ENCODE measurements around the gene SEC14L2. TPM values are rescaled to one million over a fixed set of nuclear protein-coding genes. Genes with fewer than 3 reads are reported as not detected.

Gene SEC14L2
- total and polyA plus RNA-seq, 10 of the 15 experiments (the other 5 are each of a cell fraction or from before 2014, with no cell fraction given): 0.08 to 4.0 (median 0.48) TPM

DNA sequence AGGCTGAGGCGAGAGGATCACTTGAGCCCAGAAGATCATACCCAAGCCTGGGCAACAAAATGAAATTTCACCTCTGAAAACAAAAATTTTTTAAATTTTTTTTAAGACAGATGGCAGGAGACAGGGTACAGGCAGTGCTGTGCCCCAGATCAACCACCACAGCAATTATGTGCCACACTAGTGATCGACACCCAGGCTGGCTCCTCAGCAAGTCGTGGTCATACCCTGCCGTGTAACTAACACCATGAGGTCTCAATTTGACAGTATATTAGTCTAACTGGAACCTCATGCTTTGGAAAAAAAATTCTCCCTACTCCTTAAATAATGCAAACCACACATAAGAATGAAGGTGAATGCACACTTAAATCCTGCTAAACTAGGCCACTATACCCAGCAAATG, 48.4 kb upstream of the SEC14L2 start:
- 33% methylated on average over 4 of the region's 4 CpGs for WGBS (ENCODE audit: insufficient coverage, insufficient replicate concordance, low lambda C conversion rate, missing lambda C conversion rate)
- POLR2A ChIA-PET: interaction anchor here (0.6 to 5.7 kb wide), 6 partner anchors 20 to 153 kb away, joined by 3 to 27 read pairs (median 5); partner anchors contain the start of gene TBC1D10A
- Histone ChIP-seq H2AFZ (ENCODE audit: control insufficient read depth, low read depth, low read length) (no peak overlapping the region), H3K9ac (ENCODE audit: control insufficient read depth, insufficient read depth, low read length) (peak overlapping the region; percentile 28; the same call in 1 of the 2 replicates), H3K79me2 (ENCODE audit: control insufficient read depth, insufficient read depth, low read length) (peaks cover 50% of the 10 kb centered on the region), H4K20me1 (ENCODE audit: control insufficient read depth, insufficient read depth) (no peaks in the 10 kb centered on the region), H3K27me3 (replicated peaks in 1 of 2; ENCODE audit: control insufficient read depth in 2 of 2, insufficient read depth in 2 of 2, low read length in 1 of 2) (no peaks in the 10 kb centered on the region), H3K27ac (ENCODE audit: control insufficient read depth, insufficient read depth) (peak overlapping the region; percentile 77), H3K4me2 (ENCODE audit: control insufficient read depth, insufficient read depth) (peak overlapping the region; percentile 49), H3K4me3 (peak overlapping the region; percentile 28; the same call in 1 of the 2 replicates), H3K4me1 (ENCODE audit: control insufficient read depth, insufficient read depth, low read length) (peaks cover 13% of the 10 kb centered on the region), H3K36me3 (ENCODE audit: control insufficient read depth in 2 of 2, insufficient read depth in 2 of 2, low read length in 1 of 2) (peaks cover 26 to 44% of the 10 kb centered on the region in 2 experiments), H3K9me3 (replicated peaks; ENCODE audit: control insufficient read depth, insufficient read depth, low read length) (no peaks in the 10 kb centered on the region)
- TF ChIP-seq, protein P1, sequence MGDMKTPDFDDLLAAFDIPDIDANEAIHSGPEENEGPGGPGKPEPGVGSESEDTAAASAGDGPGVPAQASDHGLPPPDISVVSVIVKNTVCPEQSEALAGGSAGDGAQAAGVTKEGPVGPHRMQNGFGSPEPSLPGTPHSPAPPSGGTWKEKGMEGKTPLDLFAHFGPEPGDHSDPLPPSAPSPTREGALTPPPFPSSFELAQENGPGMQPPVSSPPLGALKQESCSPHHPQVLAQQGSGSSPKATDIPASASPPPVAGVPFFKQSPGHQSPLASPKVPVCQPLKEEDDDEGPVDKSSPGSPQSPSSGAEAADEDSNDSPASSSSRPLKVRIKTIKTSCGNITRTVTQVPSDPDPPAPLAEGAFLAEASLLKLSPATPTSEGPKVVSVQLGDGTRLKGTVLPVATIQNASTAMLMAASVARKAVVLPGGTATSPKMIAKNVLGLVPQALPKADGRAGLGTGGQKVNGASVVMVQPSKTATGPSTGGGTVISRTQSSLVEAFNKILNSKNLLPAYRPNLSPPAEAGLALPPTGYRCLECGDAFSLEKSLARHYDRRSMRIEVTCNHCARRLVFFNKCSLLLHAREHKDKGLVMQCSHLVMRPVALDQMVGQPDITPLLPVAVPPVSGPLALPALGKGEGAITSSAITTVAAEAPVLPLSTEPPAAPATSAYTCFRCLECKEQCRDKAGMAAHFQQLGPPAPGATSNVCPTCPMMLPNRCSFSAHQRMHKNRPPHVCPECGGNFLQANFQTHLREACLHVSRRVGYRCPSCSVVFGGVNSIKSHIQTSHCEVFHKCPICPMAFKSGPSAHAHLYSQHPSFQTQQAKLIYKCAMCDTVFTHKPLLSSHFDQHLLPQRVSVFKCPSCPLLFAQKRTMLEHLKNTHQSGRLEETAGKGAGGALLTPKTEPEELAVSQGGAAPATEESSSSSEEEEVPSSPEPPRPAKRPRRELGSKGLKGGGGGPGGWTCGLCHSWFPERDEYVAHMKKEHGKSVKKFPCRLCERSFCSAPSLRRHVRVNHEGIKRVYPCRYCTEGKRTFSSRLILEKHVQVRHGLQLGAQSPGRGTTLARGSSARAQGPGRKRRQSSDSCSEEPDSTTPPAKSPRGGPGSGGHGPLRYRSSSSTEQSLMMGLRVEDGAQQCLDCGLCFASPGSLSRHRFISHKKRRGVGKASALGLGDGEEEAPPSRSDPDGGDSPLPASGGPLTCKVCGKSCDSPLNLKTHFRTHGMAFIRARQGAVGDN (IDR thresholded peaks at IDR 0.05): no peak
- TF ChIP-seq SPI1 (IDR thresholded peaks at IDR 0.05; ENCODE audit: borderline replicate concordance, insufficient read depth, low read depth, low read length): no peak
- no peak for TF ChIP-seq EZH2 (IDR thresholded peaks at IDR 0.05; ENCODE audit: borderline replicate concordance, control insufficient read depth, low read depth, low read length)
- no peak for TF ChIP-seq GATAD2B (conservative IDR thresholded peaks at IDR 0.05; ENCODE audit: low read depth)
- TF ChIP-seq ZNF622 (IDR thresholded peaks at IDR 0.05): no peak
- no peak for TF ChIP-seq FOS (IDR thresholded peaks at IDR 0.05; ENCODE audit: borderline replicate concordance, extremely low read depth, insufficient read length)
- no peak for TF ChIP-seq HDGF (IDR thresholded peaks at IDR 0.05)
- no peak for TF ChIP-seq BACH1 (IDR thresholded peaks at IDR 0.05; ENCODE audit: borderline replicate concordance)
- TF ChIP-seq NBN (IDR thresholded peaks at IDR 0.05): no peak
- TF ChIP-seq TCF12 (IDR thresholded peaks at IDR 0.05; ENCODE audit: low read depth, low read length): no peak
- no peak for TF ChIP-seq MYB (IDR thresholded peaks at IDR 0.05; ENCODE audit: borderline replicate concordance, low read depth, low read length)
- no peak for TF ChIP-seq TARDBP (IDR thresholded peaks at IDR 0.05; ENCODE audit: borderline replicate concordance)
- TF ChIP-seq ETV6 (conservative IDR thresholded peaks at IDR 0.05 in 1 of 2, IDR thresholded peaks at IDR 0.05 in 1 of 2; ENCODE audit: borderline replicate concordance in 1 of 2, low read depth in 1 of 2): no peak
- in situ Hi-C loops (cut with MboI) (no loop called here), intact Hi-C loops (cut with micrococcal nuclease; ENCODE audit: unreplicated experiment) (no loop called here)
- FAIRE-seq (no peak), ATAC-seq (peak; percentile 74), DNase-seq (ENCODE audit: low read depth, low spot score) (no peak)
- SMC1A ChIA-PET (ENCODE audit: uncharacterized antibody, unreplicated experiment): interaction anchor here (1.0 to 2.4 kb wide), 3 partner anchors 12 to 60 kb away, joined by 4 to 8 read pairs (median 4); no protein-coding TSS in a partner anchor
- RAD21 ChIA-PET (ENCODE audit: unreplicated experiment): interaction anchor here (0.6 to 3.4 kb wide), 5 partner anchors 22 to 60 kb away, joined by 3 to 22 read pairs (median 4); partner anchors contain the start of gene TBC1D10A
- CTCF ChIA-PET: interaction anchor here (1.3 to 6.0 kb wide), 3 partner anchors 10 to 85 kb away, joined by 3 to 44 read pairs (median 4); partner anchors contain the start of gene CASTOR1
- no TSS peak for BruUV-seq (replicated peaks)

All from GM12878 (cell line).